Neural progenitor cell (in vitro differentiated cells): ENCODE data around the gene FAM234A.

Experiments used
- CTCF ChIP-seq: fragments of 200-600 bp; sonication (generic); IDR thresholded peaks from 2 replicates; pipeline ENCODE4 v1.5.1; 2017; ENCODE audit warnings: antibody characterized with exemption, mild to moderate bottlenecking
- EZH2 ChIP-seq: fragments of 200-600 bp; sonication (generic); IDR thresholded peaks from 2 replicates; pipeline ENCODE4 v1.6.1; 2017; ENCODE audit warnings: antibody characterized with exemption, mild to moderate bottlenecking, moderate library complexity
- EZH2phosphoT487 ChIP-seq: fragments of 200-600 bp; sonication (generic); IDR thresholded peaks from 2 replicates; pipeline ENCODE4 v1.6.1; 2017; ENCODE audit warnings: antibody characterized with exemption

GRCh38 chr16:286491-287297, 52.1 kb downstream of the FAM234A start:
- TF ChIP-seq CTCF: no peak
- TF ChIP-seq EZH2: no peak
- TF ChIP-seq EZH2phosphoT487: no peak
